Stomach (tissue), 4 donors: ENCODE results near the gene CCDC90B.

Source experiments
- CTCF ChIP-seq, 7 experiments: fragments of 450-650 bp in 4 of 7; fragments of 200-600 bp in 3 of 7; sonication (generic) in 3 of 7; IDR thresholded peaks; one replicate each; pipeline ENCODE4 v1.5.1; 2016 to 2019; ENCODE audit warnings: antibody characterized with exemption in 7 of 7, control low read depth in 2 of 7, mild to moderate bottlenecking in 1 of 7
- POLR2A ChIP-seq, 4 donors: fragments of 450-650 bp; IDR thresholded peaks; one replicate each; pipeline ENCODE4 v1.6.1; 2016; ENCODE audit warnings: antibody characterized with exemption in 4 of 4, control low read depth in 2 of 4, mild to moderate bottlenecking in 1 of 4, moderate library complexity in 1 of 4
- POLR2AphosphoS5 ChIP-seq, 3 donors: sonication (generic); formaldehyde crosslinking; IDR thresholded peaks; one replicate each; pipeline ENCODE4 v1.6.1; 2016; ENCODE audit warnings: antibody characterized with exemption in 3 of 3

GRCh38 chr11:83238111-83238510 is 48.1 kb downstream of the CCDC90B start:
- TF ChIP-seq CTCF (IDR thresholded peaks at IDR 0.05) (no peak), POLR2A (IDR thresholded peaks at IDR 0.05) (no peak), POLR2AphosphoS5 (IDR thresholded peaks at IDR 0.05) (no peak)
